ENCODE results near the gene MIF4GD.

DNA sequence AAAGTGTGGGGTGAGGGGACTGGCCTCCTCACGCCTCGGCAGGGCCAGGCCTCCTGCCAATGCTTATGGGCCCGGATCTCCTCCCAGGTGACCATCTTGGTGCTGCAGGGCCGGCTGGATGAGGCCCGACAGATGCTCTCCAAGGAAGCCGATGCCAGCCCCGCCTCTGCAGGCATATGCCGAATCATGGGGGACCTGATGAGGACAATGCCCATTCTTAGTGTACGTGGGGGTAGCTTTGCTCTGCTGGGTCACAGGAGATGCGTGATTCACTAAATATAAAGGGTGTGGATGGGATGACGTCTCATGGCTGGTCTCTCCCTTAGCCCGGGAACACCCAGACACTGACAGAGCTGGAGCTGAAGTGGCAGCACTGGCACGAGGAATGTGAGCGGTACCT lies 46.0 kb downstream of the MIF4GD start:
- no peak for TF ChIP-seq CTCF (IDR thresholded peaks at IDR 0.05)
- TF ChIP-seq POLR2A (IDR thresholded peaks at IDR 0.05), result no peak
